Left lung (tissue), 10 donors: ENCODE data around the gene ZNF600. TPM values are rescaled to one million over a fixed set of nuclear protein-coding genes. Genes with fewer than 3 reads are reported as not detected.
"Not testable (repeated sequence)": the region's sequence is repeated elsewhere in the genome, so short reads cannot be mapped to it uniquely, and the experiment has no call there.

Experiments used
- ATAC-seq: fragments of 200-7000 bp; cut with Tn5 transposase; one replicate; pipeline ENCODE4 v1.9.1; 2020; ENCODE audit warnings: moderate library complexity
- DNase-seq, 4 donors: peaks; one replicate each; pipeline ENCODE4 v3.0.0-alpha.2; 2013 to 2020
- H3K27ac ChIP-seq, 2 donors: fragments of 200-600 bp; sonication (generic) in 1 of 2; one replicate each; pipeline versions ENCODE4 v1.5.0 to v1.8.0; 2020 to 2021
- H3K27me3 ChIP-seq, 2 donors: fragments of 200-600 bp; sonication (generic) in 1 of 2; one replicate each; pipeline versions ENCODE4 v1.5.0 to v1.8.0; 2020 to 2021
- H3K36me3 ChIP-seq, 2 donors: fragments of 200-600 bp; sonication (generic) in 1 of 2; one replicate each; pipeline versions ENCODE4 v1.5.0 to v1.8.0; 2020 to 2021
- H3K4me1 ChIP-seq, 2 donors: fragments of 200-600 bp; one replicate each; pipeline ENCODE4 v1.8.0; 2021
- H3K4me3 ChIP-seq, 2 donors: fragments of 200-600 bp; sonication (generic) in 1 of 2; one replicate each; pipeline versions ENCODE4 v1.5.0 to v1.8.0; 2020 to 2021; ENCODE audit warnings: mild to moderate bottlenecking in 1 of 2
- H3K9me3 ChIP-seq, 2 donors: fragments of 200-600 bp; sonication (generic) in 1 of 2; one replicate each; pipeline versions ENCODE4 v1.5.0 to v1.8.0; 2020 to 2021
- intact Hi-C, 2 donors: fragments of 100-400 bp; cut with DNase I; formaldehyde crosslinking; loops; one replicate each; pipeline versions ENCODE4 v1.11.2 to v1.14.2; 2022
- polyA plus RNA-seq, 6 donors: library from polyadenylated mRNA; unstranded; fragments of 120-200 nt; gene quantifications; one replicate each; pipeline ENCODE4 v1.2.1, GENCODE V29; 2013; ENCODE audit not compliant: insufficient read length in 6 of 6
- total RNA-seq, 2 donors: library from RNA; stranded (reverse); fragmentation: NEBNext Ultra II Directional; extraction: Animal tissue kit (Norgen Biotek cat#: 25700); gene quantifications; one replicate each; pipeline ENCODE4 v1.2.1, GENCODE V29; 2021
- TF ChIP-seq, protein P1 (sequence below), 2 donors: fragments of 200-600 bp; sonication (generic) in 1 of 2; IDR thresholded peaks; one replicate each; pipeline versions ENCODE4 v1.5.0 to v1.8.0; 2021; ENCODE audit warnings: antibody characterized with exemption in 2 of 2
- donor health status: DM: no; HTN: yes; CAD: no.
- donor health status: DM: no; HTN: no; CAD: no.

The ZNF600 gene
- total and polyA plus RNA-seq, 8 donors = 6.3 to 14.2 (median 8.3) TPM

DNA sequence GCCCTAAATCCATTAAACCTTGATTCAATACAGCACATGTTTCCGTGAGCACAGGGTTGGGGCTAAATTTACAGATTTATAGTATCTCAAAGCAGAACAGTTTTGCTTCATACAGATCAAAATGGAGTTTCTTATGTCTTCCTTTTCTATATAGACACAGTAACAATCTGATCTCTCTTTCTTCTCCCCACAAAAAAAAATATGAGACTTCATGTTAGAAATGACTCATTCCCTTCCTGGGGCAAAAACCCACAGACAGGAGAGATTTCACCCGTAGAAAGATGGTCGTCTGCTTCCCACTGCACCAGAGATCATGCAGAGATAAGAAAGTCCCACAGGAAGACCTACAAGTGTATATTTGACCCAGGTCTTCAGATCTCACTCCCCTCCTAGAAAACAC lies 44.1 kb downstream of the ZNF600 start:
- no peaks in the 10 kb centered on the region for H3K27me3 ChIP-seq
- DNase-seq = no peak
- no peak for ATAC-seq
- no peak overlapping the region for H3K27ac ChIP-seq
- no peaks in the 10 kb centered on the region for H3K4me1 ChIP-seq
- H3K36me3 ChIP-seq = no peaks in the 10 kb centered on the region
- TF ChIP-seq, protein P1, sequence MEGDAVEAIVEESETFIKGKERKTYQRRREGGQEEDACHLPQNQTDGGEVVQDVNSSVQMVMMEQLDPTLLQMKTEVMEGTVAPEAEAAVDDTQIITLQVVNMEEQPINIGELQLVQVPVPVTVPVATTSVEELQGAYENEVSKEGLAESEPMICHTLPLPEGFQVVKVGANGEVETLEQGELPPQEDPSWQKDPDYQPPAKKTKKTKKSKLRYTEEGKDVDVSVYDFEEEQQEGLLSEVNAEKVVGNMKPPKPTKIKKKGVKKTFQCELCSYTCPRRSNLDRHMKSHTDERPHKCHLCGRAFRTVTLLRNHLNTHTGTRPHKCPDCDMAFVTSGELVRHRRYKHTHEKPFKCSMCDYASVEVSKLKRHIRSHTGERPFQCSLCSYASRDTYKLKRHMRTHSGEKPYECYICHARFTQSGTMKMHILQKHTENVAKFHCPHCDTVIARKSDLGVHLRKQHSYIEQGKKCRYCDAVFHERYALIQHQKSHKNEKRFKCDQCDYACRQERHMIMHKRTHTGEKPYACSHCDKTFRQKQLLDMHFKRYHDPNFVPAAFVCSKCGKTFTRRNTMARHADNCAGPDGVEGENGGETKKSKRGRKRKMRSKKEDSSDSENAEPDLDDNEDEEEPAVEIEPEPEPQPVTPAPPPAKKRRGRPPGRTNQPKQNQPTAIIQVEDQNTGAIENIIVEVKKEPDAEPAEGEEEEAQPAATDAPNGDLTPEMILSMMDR (IDR thresholded peaks at IDR 0.05) = no peak
- H3K4me3 ChIP-seq = no peak overlapping the region
- intact Hi-C loops = no loop called here
- no peaks in the 10 kb centered on the region for H3K9me3 ChIP-seq

DNA sequence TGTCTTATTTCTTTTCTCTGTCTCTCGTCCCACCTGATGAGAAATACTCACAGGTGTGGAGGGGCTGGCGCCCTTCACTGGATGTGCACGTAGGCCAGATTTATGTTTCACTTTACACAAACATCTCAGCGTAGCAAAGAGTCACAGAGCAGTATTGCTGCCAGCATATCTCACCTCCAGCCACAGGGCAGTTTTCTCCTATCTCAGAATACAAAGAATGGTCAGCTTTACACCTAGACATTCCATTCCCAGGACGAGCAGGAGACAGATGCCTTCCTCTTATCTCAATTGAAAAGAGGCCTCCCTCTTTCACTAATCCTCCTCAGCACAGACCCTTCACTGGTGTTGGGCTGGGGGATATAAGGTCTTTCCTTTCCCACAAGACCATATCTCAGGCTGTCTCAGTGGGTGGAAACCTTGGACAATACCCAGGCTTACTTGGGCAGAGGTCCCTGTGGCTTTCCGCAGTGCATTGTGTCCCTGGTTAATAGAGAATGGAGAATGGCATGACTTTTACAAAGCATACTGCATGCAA lies 44.6 kb downstream of the ZNF600 start:
- no peaks in the 10 kb centered on the region for H3K27me3 ChIP-seq
- H3K36me3 ChIP-seq = no peaks in the 10 kb centered on the region

GRCh38 chr19:52741371-52741770 lies 45.2 kb downstream of the ZNF600 start:
- H3K9me3 ChIP-seq, H3K4me1 ChIP-seq, H3K27ac ChIP-seq, intact Hi-C loops, DNase-seq, H3K27me3 ChIP-seq, H3K4me3 ChIP-seq, H3K36me3 ChIP-seq, ATAC-seq: not testable (repeated sequence)

More for the DNA sequence above, 44.6 kb downstream of the ZNF600 start:
- Histone ChIP-seq H3K27ac (no peak overlapping the region), H3K9me3 (no peaks in the 10 kb centered on the region), H3K4me1 (no peaks in the 10 kb centered on the region), H3K4me3 (no peak overlapping the region)
- TF ChIP-seq, protein P1 (IDR thresholded peaks at IDR 0.05) = no peak
- intact Hi-C loops = no loop called here
- no peak for ATAC-seq
- no peak for DNase-seq

GRCh38 chr19:52739576-52739975 lies 47.0 kb downstream of the ZNF600 start:
- no peak overlapping the region for H3K4me3 ChIP-seq

GRCh38 chr19:52735734-52736133 lies 50.9 kb downstream of the ZNF600 start:
- DNase-seq = peak; percentile 15 to 88 (median 66)
- H3K36me3 ChIP-seq = peaks cover 0 to 4% of the 10 kb centered on the region in 2 donors
- peak; percentile 65 for ATAC-seq
- H3K4me3 ChIP-seq = peak overlapping the region in 1 of 2 donors; percentile 81
- H3K4me1 ChIP-seq = peaks cover 0 to 26% of the 10 kb centered on the region in 2 donors
- H3K9me3 ChIP-seq = peaks cover 0 to 8% of the 10 kb centered on the region in 2 donors
- no peaks in the 10 kb centered on the region for H3K27me3 ChIP-seq
- TF ChIP-seq, protein P1 (IDR thresholded peaks at IDR 0.05) = no peak
- intact Hi-C loops = no loop called here
- peak overlapping the region; percentile 88 to 89 for H3K27ac ChIP-seq

More at GRCh38 chr19:52739576-52739975, 47.0 kb downstream of the ZNF600 start:
- no peak for DNase-seq
- Histone ChIP-seq H3K27ac (no peak overlapping the region), H3K36me3 (no peaks in the 10 kb centered on the region), H3K27me3 (no peaks in the 10 kb centered on the region), H3K9me3 (peaks cover 0 to 7% of the 10 kb centered on the region in 2 donors), H3K4me1 (peaks cover 0 to 12% of the 10 kb centered on the region in 2 donors)
- ATAC-seq = no peak
- TF ChIP-seq, protein P1 (IDR thresholded peaks at IDR 0.05) = no peak
- intact Hi-C loops = no loop called here
